Heart left ventricle (tissue), 13 donors: ENCODE measurements around the gene UBQLN4.

ENCODE experiments used
- POLR2A ChIP-seq, 2 donors: fragments of 450-650 bp; IDR thresholded peaks; one replicate each; pipeline ENCODE4 v1.6.1; 2017; ENCODE audit warnings: antibody characterized with exemption in 2 of 2, mild to moderate bottlenecking in 2 of 2, moderate library complexity in 2 of 2
- TF ChIP-seq, protein P1 (sequence below), 12 donors: fragments of 200-600 bp; sonication (generic) in 4 of 12; IDR thresholded peaks; one replicate each; pipeline versions ENCODE4 v1.5.0 to v1.8.0; 2018 to 2022; ENCODE audit warnings: antibody characterized with exemption in 12 of 12, mild to moderate bottlenecking in 5 of 12
- donor health status: ischemic (EF 13 %, LVEDD 7.1; RV severe dilation, severe dysfunction).
- donor health status: DM: no; HTN: yes; CAD: no.
- donor health status: DM: no; HTN: no; CAD: no.
- donor health status: ischemic (EF 25% LVEDD 6.9; RV normal size, moderate dysfunction).
- donor health status: ischemic (EF 25% LVEDD 5.7; RV mildly dilated, moderate dysfunction).
- donor health status: ischemic (EF 35%, LVEDD 5.7; RV mildly dilated, moderate dysfunction).
- donor health status: nonischemic (EF 11% LVEDD 7.7; RV severe dilation, severe dysfunction).
- donor health status: DM: yes; HTN: yes; CAD: no.
- donor health status: PGD.
- donor health status: ischemic (EF 29% LVEDD 5.4; RV normal size, mild dysfunction).
- donor health status: nonischemic (EF 23%, LVEDD 6.1; RV moderate dilation, normal function).

GRCh38 chr1:156070548-156070947 is 16.9 kb upstream of the UBQLN4 start:
- TF ChIP-seq, protein P1, sequence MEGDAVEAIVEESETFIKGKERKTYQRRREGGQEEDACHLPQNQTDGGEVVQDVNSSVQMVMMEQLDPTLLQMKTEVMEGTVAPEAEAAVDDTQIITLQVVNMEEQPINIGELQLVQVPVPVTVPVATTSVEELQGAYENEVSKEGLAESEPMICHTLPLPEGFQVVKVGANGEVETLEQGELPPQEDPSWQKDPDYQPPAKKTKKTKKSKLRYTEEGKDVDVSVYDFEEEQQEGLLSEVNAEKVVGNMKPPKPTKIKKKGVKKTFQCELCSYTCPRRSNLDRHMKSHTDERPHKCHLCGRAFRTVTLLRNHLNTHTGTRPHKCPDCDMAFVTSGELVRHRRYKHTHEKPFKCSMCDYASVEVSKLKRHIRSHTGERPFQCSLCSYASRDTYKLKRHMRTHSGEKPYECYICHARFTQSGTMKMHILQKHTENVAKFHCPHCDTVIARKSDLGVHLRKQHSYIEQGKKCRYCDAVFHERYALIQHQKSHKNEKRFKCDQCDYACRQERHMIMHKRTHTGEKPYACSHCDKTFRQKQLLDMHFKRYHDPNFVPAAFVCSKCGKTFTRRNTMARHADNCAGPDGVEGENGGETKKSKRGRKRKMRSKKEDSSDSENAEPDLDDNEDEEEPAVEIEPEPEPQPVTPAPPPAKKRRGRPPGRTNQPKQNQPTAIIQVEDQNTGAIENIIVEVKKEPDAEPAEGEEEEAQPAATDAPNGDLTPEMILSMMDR (IDR thresholded peaks at IDR 0.05) = no peak
- no peak for TF ChIP-seq POLR2A (IDR thresholded peaks at IDR 0.05)
